Stimulated activated CD4-positive, alpha-beta T cell treated with anti-CD3 and anti-CD28 coated beads, Interleukin-2, amount 100 ng/mL, for 4 hours (primary cell): ENCODE data around the gene IPO13.

Experiments
- DNase-seq: peaks from one replicate; pipeline ENCODE4 v3.0.0-alpha.2; 2020; ENCODE audit warnings: low read depth

IPO13 gene

DNA sequence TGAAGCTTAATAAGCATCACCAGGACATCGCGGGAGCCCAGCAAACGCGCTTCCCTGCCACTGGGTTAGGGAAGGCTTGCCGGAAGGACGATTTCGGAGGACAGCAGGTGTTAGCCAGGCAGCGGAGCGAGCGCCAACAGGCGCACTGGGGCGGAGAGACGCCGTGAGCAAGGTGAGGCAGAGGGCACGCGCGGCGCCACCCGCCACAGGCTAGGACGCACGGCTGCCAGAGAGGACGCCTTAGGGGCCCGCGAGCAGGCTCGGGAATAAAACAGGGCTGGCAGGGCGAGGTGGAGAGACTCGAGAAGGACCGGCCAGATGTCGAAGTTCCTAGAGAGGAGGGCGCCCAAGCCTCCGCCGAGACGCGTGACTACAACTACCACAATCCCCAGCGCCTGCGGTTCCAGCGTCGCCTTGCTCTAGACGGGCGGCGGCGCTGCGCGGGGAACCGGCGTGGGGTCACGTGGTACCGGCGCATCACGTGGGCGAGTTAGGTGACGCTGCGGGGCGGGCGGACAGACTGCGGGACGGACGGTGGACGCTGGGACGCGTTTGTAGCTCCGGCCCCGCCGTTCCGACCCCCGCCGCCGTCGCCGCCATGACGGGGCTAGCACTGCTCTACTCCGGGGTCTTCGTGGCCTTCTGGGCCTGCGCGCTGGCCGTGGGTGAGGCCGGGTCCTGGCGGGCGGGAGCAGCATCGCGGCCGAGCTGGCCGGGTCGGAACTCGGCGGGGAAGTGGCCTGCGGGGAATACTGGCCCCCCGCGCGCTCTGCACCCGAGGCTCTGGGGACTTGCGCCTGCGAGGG lies 27.9 kb downstream of the IPO13 start, which contains the start of gene ATP6V0B:
Gene ATP6V0B (plus strand): TSS at position 518 of the 806 bp plus-strand sequence. CDS start 81 bp downstream, at position 599.
- DNase-seq, result peak; percentile 92

- DNase-seq, result no peak
Measured at GRCh38 chr1:43975249-43975961, 28.7 kb downstream of the IPO13 start.

DNA sequence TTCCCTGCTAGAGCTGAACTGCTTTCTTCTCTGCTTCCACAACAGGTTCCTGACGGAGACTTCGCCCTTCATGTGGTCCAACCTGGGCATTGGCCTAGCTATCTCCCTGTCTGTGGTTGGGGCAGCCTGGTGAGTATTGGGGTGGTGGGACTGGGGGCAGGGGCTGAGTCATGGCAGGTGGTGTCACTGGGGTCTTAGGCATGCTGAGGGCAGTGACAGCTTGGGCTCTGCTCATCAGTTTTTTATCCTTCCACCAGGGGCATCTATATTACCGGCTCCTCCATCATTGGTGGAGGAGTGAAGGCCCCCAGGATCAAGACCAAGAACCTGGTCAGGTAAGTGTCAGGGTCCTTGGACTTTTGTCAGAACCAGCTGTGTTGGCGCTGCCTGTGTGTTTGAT lies 29.3 kb downstream of the IPO13 start:
- DNase-seq, result no peak

GRCh38 chr1:43976890-43977289 lies 30.1 kb downstream of the IPO13 start:
- no peak for DNase-seq

GRCh38 chr1:43977376-43978263 lies 30.9 kb downstream of the IPO13 start:
- no peak for DNase-seq

DNA sequence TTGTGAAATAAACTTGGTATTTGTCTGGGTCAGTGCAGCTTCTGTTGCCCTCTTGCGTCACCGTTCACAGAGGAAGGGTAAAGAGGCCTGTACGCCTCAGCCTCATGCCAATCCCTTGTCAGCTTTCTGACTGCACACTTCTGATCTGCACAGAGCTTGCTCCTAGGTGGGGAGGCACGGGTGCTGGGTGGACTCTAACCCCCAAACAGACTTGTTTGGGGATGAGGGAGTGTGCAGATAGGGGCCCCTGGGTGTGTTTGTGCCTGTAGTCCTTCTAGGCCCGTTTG lies 31.5 kb downstream of the IPO13 start:
- DNase-seq, result no peak

DNA sequence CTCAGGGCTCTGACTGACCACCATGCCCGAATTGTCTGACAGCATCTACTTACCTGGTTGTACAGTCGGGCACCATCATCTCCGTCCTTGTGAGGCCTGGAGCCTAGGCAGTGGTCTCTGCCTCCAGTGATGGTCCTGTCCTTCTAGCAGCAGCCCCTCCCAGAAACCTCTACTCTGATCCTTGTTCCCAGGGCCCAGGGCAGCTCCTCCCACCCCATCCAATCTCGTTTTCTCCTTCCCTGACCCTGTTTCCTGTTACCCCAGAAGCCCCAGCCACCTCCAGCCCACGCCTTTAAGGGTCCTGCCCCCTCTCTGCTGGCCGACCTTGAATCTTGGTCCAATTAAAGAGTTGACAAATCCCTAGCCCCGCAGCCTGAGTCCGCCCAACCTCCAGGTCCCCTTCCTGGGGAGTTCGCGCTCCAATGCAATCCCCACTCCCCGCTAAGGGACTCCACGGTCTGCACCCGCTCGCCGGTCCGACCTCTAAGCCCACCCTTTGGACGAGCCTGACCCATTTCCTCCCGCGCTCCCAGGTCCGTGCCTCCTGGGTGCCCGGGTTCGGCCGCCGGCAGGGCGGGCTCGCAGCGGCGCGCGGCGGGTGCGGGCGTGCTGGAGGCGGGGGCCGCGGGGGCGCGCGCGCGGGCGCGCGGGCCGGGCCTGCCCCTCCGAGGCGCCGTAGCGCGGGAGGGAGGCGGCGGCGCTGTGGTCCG lies 32.0 kb downstream of the IPO13 start, which contains the start of gene B4GALT2:
Gene B4GALT2 (plus strand): TSS at position 660 of the 710 bp plus-strand sequence. CDS start 1,951 bp downstream, outside the sequence.
- DNase-seq, result no peak

GRCh38 chr1:43979261-43979527 lies 32.4 kb downstream of the IPO13 start:
- DNase-seq, result no peak

DNA sequence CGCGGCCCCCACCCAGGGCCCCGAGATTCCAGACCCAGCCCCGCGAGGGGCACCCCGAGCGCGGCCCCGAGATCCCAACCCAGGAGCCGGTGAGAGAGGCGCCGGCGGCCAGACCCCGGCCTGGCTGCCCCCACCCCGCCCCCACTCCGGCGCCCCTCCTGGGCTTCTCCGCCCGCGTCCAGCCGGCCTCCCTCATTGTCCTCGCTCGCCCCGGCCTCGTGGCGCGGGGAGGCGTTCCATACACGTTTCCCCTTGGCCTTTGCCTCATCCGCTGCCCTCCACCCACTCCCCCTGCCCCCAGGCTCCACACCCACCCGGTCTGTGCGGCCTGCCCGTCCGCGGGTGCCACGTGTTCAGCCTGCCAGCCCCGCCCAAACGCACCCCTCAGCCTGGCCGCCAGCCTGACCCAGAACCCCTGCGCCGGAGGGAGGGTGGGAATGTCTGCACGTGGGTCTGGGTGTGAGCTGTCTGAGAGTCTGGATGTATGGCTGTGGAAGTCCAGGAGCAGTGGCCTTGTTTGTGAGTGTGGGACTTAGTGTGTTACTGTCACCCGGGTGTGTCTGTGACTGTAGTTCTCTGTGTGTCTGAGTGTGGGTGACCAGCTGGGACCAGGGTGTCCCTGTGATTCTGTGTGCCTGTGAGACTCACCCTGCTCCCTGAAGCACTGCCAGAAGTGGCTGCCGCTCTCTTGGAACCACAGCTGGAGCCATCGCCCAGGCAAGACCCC lies 32.9 kb downstream of the IPO13 start:
- no peak for DNase-seq

- no peak for DNase-seq
Measured at GRCh38 chr1:43980255-43981134, 33.7 kb downstream of the IPO13 start.

GRCh38 chr1:43981135-43981491 lies 34.4 kb downstream of the IPO13 start:
- DNase-seq, result no peak

DNA sequence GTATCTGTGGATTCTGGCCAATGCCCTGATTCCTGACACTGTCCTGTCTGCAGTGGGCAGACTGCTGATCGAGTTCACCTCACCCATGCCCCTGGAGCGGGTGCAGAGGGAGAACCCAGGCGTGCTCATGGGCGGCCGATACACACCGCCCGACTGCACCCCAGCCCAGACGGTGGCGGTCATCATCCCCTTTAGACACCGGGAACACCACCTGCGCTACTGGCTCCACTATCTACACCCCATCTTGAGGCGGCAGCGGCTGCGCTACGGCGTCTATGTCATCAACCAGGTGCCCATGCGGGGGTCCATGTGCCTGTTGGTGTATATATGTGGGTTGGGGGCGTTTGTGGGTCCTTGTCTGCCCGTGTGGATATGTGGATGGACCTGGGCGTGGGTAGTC lies 34.9 kb downstream of the IPO13 start:
- DNase-seq, result no peak

DNA sequence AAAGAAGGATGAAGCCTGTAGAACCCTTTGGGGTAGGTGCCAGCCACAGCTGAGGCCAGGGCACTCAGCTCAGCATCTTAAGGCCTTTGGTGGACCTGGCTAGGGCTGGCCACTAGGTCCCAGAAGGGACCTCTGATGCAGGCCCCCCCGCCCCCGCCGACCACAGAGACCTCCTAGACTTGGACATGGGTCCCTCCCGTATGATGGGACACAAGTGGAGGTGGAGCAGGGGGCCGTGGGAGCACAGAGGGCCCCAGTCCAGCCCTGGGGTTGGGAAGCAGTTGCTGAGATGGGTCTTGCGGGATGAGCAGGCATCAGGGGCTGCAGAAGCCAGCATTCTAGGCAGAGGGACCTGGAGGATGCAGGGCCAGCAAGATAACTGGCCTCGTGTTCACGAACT lies 35.5 kb downstream of the IPO13 start:
- no peak for DNase-seq

DNA sequence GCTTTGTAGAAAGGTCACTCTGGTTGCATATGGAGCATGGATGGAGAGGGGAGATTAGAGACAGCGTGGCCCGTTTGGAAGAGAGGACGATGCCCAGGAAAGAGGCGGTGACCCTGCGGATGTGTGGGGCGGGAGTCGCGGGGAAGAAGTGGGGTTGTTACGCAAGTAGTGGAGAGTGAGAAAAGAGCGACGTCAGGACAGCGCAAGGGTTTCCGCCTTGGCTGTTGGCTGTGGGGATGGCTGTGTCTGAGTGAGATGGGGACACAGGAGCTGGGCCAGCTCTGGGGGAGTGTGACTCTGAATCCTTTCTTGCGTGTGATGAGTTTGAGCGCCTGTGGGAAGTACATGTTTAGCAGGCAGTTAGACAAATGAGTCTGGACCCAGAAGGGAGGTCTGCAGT lies 36.1 kb downstream of the IPO13 start:
- no peak for DNase-seq

- DNase-seq, result no peak
Measured at GRCh38 chr1:43983253-43983899, 36.6 kb downstream of the IPO13 start.

- DNase-seq, result no peak
Measured at GRCh38 chr1:43984855-43985254, 38.1 kb downstream of the IPO13 start.

- no peak for DNase-seq
Measured at GRCh38 chr1:43985984-43986595, 39.3 kb downstream of the IPO13 start.

DNA sequence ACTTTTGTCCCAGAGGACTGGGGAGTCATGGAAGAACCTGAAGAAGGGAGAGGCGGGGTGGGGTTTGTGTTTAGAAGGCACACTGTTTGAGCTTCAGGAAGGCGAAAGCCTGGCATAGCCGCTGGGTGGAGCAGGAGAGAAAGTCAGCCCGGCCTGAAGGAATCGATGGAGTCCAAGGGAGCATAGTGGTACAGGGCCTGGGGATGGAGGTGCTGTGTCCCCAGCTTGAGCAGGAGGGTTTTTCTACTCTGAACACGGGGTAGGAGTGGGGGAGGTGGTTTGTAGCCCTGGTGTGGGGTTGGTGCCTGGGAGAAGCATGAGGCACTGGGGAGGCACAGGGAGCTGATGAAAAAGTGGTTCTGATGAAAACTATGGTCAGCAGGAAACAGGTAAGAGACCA lies 40.0 kb downstream of the IPO13 start:
- DNase-seq, result no peak

GRCh38 chr1:43987159-43987902 lies 40.6 kb downstream of the IPO13 start:
- no peak for DNase-seq
